ENCODE measurements around the gene SSH3. TPM values are rescaled to one million over a fixed set of nuclear protein-coding genes. Genes with fewer than 3 reads are reported as not detected.

The SSH3 gene
- total RNA-seq, 2 donors from 2014 or later: 16.2 to 30.6 TPM

DNA sequence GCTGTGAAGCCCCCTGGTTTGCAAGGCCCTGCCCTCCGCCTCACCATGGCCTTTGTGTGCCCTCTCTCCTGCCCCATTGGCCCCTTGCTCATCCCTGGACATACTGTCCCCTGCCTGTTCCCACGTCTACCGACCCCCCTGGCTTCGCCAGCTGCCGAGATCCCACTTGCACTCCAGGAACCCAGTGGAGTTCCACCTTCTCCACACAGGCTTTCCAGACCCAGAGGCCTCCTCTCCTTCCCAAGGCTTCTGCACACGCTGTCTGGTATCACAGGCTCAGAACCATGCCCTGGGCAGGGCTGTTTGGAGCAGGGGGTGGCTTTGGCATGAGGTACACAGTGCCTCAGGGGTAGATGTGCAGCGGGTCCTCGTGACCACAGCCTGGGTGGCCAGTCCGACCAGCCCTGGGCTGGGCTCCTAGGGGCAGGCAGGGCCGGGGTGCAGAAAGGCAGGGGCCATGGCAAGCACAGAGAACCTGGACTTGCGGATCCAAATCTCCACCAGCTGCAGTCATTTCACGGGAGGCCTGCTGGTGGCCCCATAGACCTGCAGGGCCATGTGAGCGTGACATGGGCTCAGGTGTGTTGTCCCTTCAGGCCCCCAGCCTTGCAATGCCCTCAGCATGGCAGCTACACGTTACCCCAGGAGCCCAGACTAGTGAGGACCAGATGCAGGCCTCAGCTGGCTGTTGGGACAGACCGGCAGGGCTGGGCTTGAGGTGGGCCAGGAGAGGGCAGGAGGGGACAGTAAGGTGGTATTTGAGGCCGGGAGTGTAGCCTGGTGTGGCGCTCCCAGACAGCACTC, 27.5 kb upstream of the SSH3 start:
- H3K36me3 ChIP-seq (replicated peaks in 1 of 2; ENCODE audit: insufficient read depth in 1 of 2, low read depth in 2 of 2): peaks cover 0 to 5% of the 10 kb centered on the region in 2 donors
- no peaks in the 10 kb centered on the region for H3K27me3 ChIP-seq
- H3K27ac ChIP-seq: peak overlapping the region in 2 of 4 donors; percentile 61 to 84
- ATAC-seq (no peak), DNase-seq (peak in 2 of 4 donors; percentile 5 to 13)
- intact Hi-C loops (cut with DNase I): loop anchor here (5.0 kb wide), 2 partner anchors 36 to 101 kb away; no protein-coding TSS in a partner anchor
- no peak overlapping the region for H3K4me3 ChIP-seq
- H3K9me3 ChIP-seq: no peaks in the 10 kb centered on the region
- no peak for TF ChIP-seq POLR2A (IDR thresholded peaks at IDR 0.05)
- TF ChIP-seq, protein P1, sequence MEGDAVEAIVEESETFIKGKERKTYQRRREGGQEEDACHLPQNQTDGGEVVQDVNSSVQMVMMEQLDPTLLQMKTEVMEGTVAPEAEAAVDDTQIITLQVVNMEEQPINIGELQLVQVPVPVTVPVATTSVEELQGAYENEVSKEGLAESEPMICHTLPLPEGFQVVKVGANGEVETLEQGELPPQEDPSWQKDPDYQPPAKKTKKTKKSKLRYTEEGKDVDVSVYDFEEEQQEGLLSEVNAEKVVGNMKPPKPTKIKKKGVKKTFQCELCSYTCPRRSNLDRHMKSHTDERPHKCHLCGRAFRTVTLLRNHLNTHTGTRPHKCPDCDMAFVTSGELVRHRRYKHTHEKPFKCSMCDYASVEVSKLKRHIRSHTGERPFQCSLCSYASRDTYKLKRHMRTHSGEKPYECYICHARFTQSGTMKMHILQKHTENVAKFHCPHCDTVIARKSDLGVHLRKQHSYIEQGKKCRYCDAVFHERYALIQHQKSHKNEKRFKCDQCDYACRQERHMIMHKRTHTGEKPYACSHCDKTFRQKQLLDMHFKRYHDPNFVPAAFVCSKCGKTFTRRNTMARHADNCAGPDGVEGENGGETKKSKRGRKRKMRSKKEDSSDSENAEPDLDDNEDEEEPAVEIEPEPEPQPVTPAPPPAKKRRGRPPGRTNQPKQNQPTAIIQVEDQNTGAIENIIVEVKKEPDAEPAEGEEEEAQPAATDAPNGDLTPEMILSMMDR (IDR thresholded peaks at IDR 0.05): no peak
- H3K4me1 ChIP-seq: peaks cover 69% of the 10 kb centered on the region
- 85 to 90% methylated on average over 10 to 17 of the region's 17 CpGs for WGBS, 2 donors

DNA sequence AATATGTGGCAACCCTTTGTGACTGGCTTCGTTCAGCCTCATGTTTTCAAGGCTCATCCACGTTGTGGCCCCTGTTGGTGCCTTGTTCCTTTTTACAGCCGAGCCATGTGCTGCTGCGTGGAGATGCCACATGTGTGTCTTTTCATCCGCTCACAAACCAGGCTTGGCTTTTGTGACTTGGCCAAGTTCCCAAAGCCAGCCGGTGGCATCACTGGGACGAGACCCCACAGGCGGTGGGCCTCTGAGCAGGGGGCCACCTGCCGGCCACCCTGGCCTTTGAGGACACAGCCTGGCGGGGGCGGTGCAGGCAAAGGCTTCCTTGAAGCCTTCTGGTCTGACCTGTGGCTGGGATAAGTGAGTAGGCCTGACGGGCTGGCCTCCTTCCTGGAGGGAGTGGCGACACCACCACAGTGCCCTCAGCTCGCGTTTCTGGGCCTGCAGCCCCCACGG, 26.5 kb upstream of the SSH3 start:
- no peak for ATAC-seq
- peaks cover 59% of the 10 kb centered on the region for H3K4me1 ChIP-seq
- peak overlapping the region in 2 of 4 donors; percentile 65 to 79 for H3K27ac ChIP-seq
- intact Hi-C loops (cut with DNase I): loop anchor here (5.0 kb wide), 2 partner anchors 35 to 100 kb away; no protein-coding TSS in a partner anchor
- H3K36me3 ChIP-seq (replicated peaks in 1 of 2; ENCODE audit: insufficient read depth in 1 of 2, low read depth in 2 of 2): peaks cover 0 to 11% of the 10 kb centered on the region in 2 donors
- TF ChIP-seq, protein P1 (IDR thresholded peaks at IDR 0.05): peak in 1 of 7 experiments; percentile 4
- no peak for TF ChIP-seq POLR2A (IDR thresholded peaks at IDR 0.05)
- 64 to 86% methylated on average over 8 to 16 of the region's 16 CpGs for WGBS, 2 donors
- DNase-seq: peak in 3 of 4 donors; percentile 14 to 43 (median 27)
- H3K27me3 ChIP-seq: no peaks in the 10 kb centered on the region
- no peak overlapping the region for H3K4me3 ChIP-seq
- no peaks in the 10 kb centered on the region for H3K9me3 ChIP-seq

DNA sequence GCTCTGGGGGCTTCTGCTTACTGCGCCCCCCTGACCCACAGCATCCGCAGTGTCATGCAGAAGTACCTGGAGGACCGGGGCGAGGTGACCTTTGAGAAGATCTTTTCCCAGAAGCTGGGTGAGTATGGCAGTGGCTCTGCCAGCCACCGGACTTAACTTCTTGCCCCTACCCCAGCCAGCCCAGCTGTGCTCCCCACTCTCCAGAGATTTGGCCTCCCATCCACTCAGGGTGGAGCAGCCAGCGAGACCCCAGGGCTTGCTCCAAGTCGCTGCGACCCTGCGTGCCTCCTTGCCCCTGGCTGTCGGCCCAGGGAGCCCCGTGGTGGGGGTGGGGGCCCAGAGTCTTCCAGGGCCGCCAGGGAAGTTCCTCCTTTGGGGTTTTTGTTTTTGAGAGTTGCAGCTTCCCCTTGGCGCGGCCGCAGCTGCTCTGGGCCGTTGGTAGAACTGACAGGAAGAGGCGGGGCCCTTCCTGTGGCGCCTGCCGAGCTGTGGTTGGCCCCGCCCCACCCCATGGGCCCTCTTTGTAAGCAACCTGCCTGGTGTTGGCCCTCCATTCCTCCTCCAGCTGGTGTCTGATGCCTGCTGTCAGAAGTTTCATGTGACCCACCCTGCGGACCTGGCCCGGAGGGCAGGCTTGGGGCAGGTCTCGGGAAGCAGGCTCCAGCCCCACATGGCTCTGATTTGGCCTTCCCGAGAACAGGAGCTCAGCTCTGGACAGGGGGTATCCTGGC, 25.9 kb upstream of the SSH3 start:
- TF ChIP-seq POLR2A (IDR thresholded peaks at IDR 0.05): peak in 1 of 3 donors; percentile 27
- TF ChIP-seq, protein P1 (IDR thresholded peaks at IDR 0.05): no peak
- H3K4me3 ChIP-seq: no peak overlapping the region
- peaks cover 54% of the 10 kb centered on the region for H3K4me1 ChIP-seq
- 58 to 71% methylated on average over 7 to 24 of the region's 24 CpGs for WGBS, 2 donors
- ATAC-seq (peak; percentile 41), DNase-seq (peak; percentile 42 to 87 (median 64))
- no peaks in the 10 kb centered on the region for H3K9me3 ChIP-seq
- intact Hi-C loops (cut with DNase I): loop anchor here (5.0 kb wide), 2 partner anchors 35 to 100 kb away; no protein-coding TSS in a partner anchor
- peaks cover 0 to 16% of the 10 kb centered on the region in 2 donors for H3K36me3 ChIP-seq (replicated peaks in 1 of 2; ENCODE audit: insufficient read depth in 1 of 2, low read depth in 2 of 2)
- H3K27me3 ChIP-seq: no peaks in the 10 kb centered on the region
- peak overlapping the region in 2 of 4 donors; percentile 65 to 79 for H3K27ac ChIP-seq

DNA sequence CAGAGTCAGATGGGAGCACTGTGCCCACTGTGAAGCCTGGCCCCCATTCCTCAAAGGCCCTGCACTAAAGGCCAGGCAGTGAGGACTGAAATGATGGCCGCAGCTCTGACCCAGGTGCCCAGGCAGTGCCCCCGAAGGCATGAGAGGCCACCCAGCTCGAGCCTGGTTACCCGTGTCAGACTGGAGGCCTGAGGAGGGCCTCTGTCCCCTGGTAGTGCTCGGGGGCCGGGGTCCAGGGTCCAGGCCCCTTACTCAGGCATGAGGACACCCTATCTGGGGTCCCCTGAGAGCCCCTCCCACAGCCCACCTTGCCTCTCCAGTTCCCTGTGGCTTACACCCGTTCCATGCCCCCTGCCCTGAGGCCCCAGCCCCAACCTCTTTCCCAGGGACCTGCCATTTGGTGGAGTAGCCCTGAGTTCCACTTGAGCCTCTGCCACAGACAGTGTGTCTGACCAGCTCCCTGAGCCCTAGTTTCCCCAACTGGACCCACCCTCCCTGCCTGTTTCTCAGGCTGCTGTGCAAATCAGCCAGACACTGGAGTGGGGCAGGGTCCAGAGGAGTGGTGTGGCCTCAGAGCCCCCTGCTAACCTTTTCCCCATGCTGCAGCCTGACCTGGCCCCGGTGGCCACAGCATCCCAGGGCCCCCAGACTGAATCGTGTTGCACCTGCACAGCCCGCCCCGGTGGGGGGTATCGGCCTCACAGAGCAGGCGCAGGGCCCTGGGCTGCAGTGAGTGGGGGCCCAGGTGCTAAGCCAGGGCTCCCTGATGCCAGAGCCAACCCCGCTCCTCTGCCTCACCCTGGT, 25.0 kb upstream of the SSH3 start:
- 73 to 93% methylated on average over 3 to 13 of the region's 14 CpGs for WGBS, 2 donors
- peak in 1 of 4 donors; percentile 4 for DNase-seq
- Histone ChIP-seq H3K4me1 (peaks cover 44% of the 10 kb centered on the region), H3K27me3 (no peaks in the 10 kb centered on the region), H3K9me3 (no peaks in the 10 kb centered on the region), H3K36me3 (replicated peaks in 1 of 2; ENCODE audit: insufficient read depth in 1 of 2, low read depth in 2 of 2) (peaks cover 0 to 25% of the 10 kb centered on the region in 2 donors), H3K27ac (peak overlapping the region in 2 of 4 donors; percentile 65 to 79), H3K4me3 (no peak overlapping the region)
- ATAC-seq: no peak
- TF ChIP-seq, protein P1 (IDR thresholded peaks at IDR 0.05): no peak
- TF ChIP-seq POLR2A (IDR thresholded peaks at IDR 0.05): no peak
- intact Hi-C loops (cut with DNase I): loop anchor here (5.0 kb wide), 2 partner anchors 34 to 99 kb away; no protein-coding TSS in a partner anchor
